Karpas-422 (cell line): ENCODE measurements around the gene PRKCQ. TPM values are rescaled to one million over a fixed set of nuclear protein-coding genes. Genes with fewer than 3 reads are reported as not detected.

ENCODE experiments used
- DNase-seq: peaks from one replicate; pipeline ENCODE4 v3.0.0-alpha.2; 2015
- H2AFZ ChIP-seq: fragments of 200-600 bp; sonication (generic); 2 replicates; pipeline ENCODE4 v1.6.1; 2014; ENCODE audit warnings: antibody characterized with exemption, low read length, mixed read lengths
- H3K27ac ChIP-seq: fragments of 200-600 bp; sonication (generic); 2 replicates; pipeline ENCODE4 v1.5.1; 2014; ENCODE audit warnings: mild to moderate bottlenecking, low read length, moderate library complexity
- H3K27me3 ChIP-seq: fragments of 200-600 bp; sonication (generic); 2 replicates; pipeline ENCODE4 v1.6.1; 2014; ENCODE audit warnings: low read length, mixed read lengths
- H3K36me3 ChIP-seq: fragments of 200-600 bp; sonication (generic); 2 replicates; pipeline ENCODE4 v1.6.1; 2014; ENCODE audit warnings: low read length, mixed read lengths; ENCODE audit not compliant: insufficient read depth
- H3K4me1 ChIP-seq: fragments of 200-600 bp; sonication (generic); 2 replicates; pipeline ENCODE4 v1.6.1; 2014; ENCODE audit warnings: mild to moderate bottlenecking, low read length, mixed read lengths
- H3K4me2 ChIP-seq: fragments of 200-600 bp; sonication (generic); 2 replicates; pipeline ENCODE4 v1.6.1; 2014; ENCODE audit warnings: low read length, low read depth, mild to moderate bottlenecking; ENCODE audit not compliant: poor library complexity, severe bottlenecking
- H3K4me3 ChIP-seq: fragments of 200-600 bp; sonication (generic); 2 replicates; pipeline ENCODE4 v1.5.1; 2014; ENCODE audit warnings: mild to moderate bottlenecking, antibody characterized with exemption, low read length, mixed read lengths
- H3K79me2 ChIP-seq: fragments of 200-600 bp; sonication (generic); 2 replicates; pipeline ENCODE4 v1.6.1; 2014; ENCODE audit warnings: mild to moderate bottlenecking, low read length, mixed read lengths
- H3K9ac ChIP-seq: fragments of 200-600 bp; sonication (generic); 2 replicates; pipeline ENCODE4 v1.6.0; 2014; ENCODE audit warnings: low read length
- H3K9me2 ChIP-seq: fragments of 200-600 bp; sonication (generic), shearing (Covaris generic); replicated peaks from 2 replicates; pipeline ENCODE4 v1.6.0; 2014; ENCODE audit warnings: mild to moderate bottlenecking, low read length, moderate library complexity; ENCODE audit not compliant: insufficient read depth
- H3K9me3 ChIP-seq: fragments of 300-700, 200-600 bp; sonication (generic); 2 replicates; pipeline ENCODE4 v1.6.1; 2014; ENCODE audit warnings: low read length, mixed read lengths
- H4K20me1 ChIP-seq: fragments of 200-600 bp; sonication (generic); 2 replicates; pipeline ENCODE4 v1.6.1; 2014; ENCODE audit warnings: mild to moderate bottlenecking, antibody characterized with exemption, low read length, low read depth; ENCODE audit not compliant: insufficient read depth
- total RNA-seq: library from RNA; depleted of rRNA; stranded (reverse); fragments of >200 nt; shearing (Covaris generic); gene quantifications from 2 replicates; pipeline ENCODE4 v1.2.3, GENCODE V29; 2014; ENCODE audit warnings: low replicate concordance

Gene PRKCQ
- total RNA-seq, 1 experiment from 2014 or later = not detected

GRCh38 chr10:6512182-6512581 lies 67.9 kb downstream of the PRKCQ start:
- Histone ChIP-seq H3K9ac (no peak overlapping the region), H3K9me3 (no peaks in the 10 kb centered on the region), H3K79me2 (no peaks in the 10 kb centered on the region), H4K20me1 (no peaks in the 10 kb centered on the region), H3K4me2 (no peak overlapping the region), H3K4me1 (no peaks in the 10 kb centered on the region), H2AFZ (no peak overlapping the region), H3K27ac (no peak overlapping the region), H3K9me2 (no peaks in the 10 kb centered on the region), H3K4me3 (no peak overlapping the region), H3K36me3 (no peaks in the 10 kb centered on the region), H3K27me3 (0 out of 2 replicates have a peak, but pooled peaks cover 4% of the 10 kb centered on the region)
- DNase-seq = no peak

- DNase-seq = no peak
- no peaks in the 10 kb centered on the region for H3K4me1 ChIP-seq
- H3K9me3 ChIP-seq = no peaks in the 10 kb centered on the region
- no peak overlapping the region for H3K4me3 ChIP-seq
- no peaks in the 10 kb centered on the region for H4K20me1 ChIP-seq
- no peaks in the 10 kb centered on the region for H3K9me2 ChIP-seq
- 0 out of 2 replicates have a peak, but pooled peaks cover 4% of the 10 kb centered on the region for H3K27me3 ChIP-seq
- H3K36me3 ChIP-seq = no peaks in the 10 kb centered on the region
- H3K9ac ChIP-seq = no peak overlapping the region
- no peaks in the 10 kb centered on the region for H3K79me2 ChIP-seq
- no peak overlapping the region for H3K4me2 ChIP-seq
- no peak overlapping the region for H3K27ac ChIP-seq
- H2AFZ ChIP-seq = no peak overlapping the region
Measured at GRCh38 chr10:6511347-6511746, 68.7 kb downstream of the PRKCQ start.

- H3K36me3 ChIP-seq = no peaks in the 10 kb centered on the region
Measured at GRCh38 chr10:6507311-6507710, 72.8 kb downstream of the PRKCQ start.

DNA sequence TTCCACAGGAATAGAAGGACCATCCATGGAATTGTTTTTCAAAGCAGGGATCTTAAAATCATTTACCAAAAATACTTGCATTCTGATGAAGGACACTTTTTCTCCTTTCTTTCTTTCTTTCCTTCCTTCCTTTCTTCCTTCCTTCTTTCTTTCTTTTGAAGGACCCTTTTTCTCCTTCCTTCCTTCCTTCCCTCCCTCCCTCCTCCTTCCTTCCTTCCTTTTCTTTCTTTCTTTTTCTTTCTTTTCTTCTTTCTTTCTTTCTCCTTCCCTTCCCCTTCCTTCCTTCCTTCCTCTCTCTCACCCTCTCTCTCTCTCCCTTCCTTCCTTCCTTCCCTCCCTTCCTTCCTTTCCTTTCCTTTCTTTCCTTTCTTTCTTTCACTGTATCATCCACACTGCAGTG lies 74.8 kb downstream of the PRKCQ start:
- Histone ChIP-seq H3K27me3 (0 out of 2 replicates have a peak, but pooled peaks cover 4% of the 10 kb centered on the region), H3K27ac (no peak overlapping the region), H3K79me2 (no peaks in the 10 kb centered on the region), H3K9ac (no peak overlapping the region), H3K9me2 (no peaks in the 10 kb centered on the region), H3K4me2 (no peak overlapping the region), H2AFZ (no peak overlapping the region), H3K9me3 (no peaks in the 10 kb centered on the region), H3K36me3 (no peaks in the 10 kb centered on the region), H3K4me1 (no peaks in the 10 kb centered on the region), H3K4me3 (no peak overlapping the region), H4K20me1 (no peaks in the 10 kb centered on the region)
- DNase-seq = no peak

More at GRCh38 chr10:6507311-6507710, 72.8 kb downstream of the PRKCQ start:
- H3K4me2 ChIP-seq = no peak overlapping the region
- DNase-seq = no peak
- no peaks in the 10 kb centered on the region for H3K79me2 ChIP-seq
- H3K9me2 ChIP-seq = no peaks in the 10 kb centered on the region
- no peak overlapping the region for H3K9ac ChIP-seq
- no peaks in the 10 kb centered on the region for H4K20me1 ChIP-seq
- no peak overlapping the region for H3K27ac ChIP-seq
- no peak overlapping the region for H2AFZ ChIP-seq
- H3K27me3 ChIP-seq = 0 out of 2 replicates have a peak, but pooled peaks cover 4% of the 10 kb centered on the region
- H3K4me1 ChIP-seq = no peaks in the 10 kb centered on the region
- no peaks in the 10 kb centered on the region for H3K9me3 ChIP-seq
- H3K4me3 ChIP-seq = no peak overlapping the region

GRCh38 chr10:6504296-6504695 lies 75.8 kb downstream of the PRKCQ start:
- Histone ChIP-seq H3K27ac (no peak overlapping the region), H3K4me3 (no peak overlapping the region), H3K4me2 (no peak overlapping the region), H3K9me3 (no peaks in the 10 kb centered on the region), H2AFZ (no peak overlapping the region), H3K9ac (no peak overlapping the region), H3K4me1 (no peaks in the 10 kb centered on the region), H3K9me2 (no peaks in the 10 kb centered on the region), H3K36me3 (no peaks in the 10 kb centered on the region), H3K79me2 (no peaks in the 10 kb centered on the region), H3K27me3 (0 out of 2 replicates have a peak, but pooled peaks cover 4% of the 10 kb centered on the region), H4K20me1 (no peaks in the 10 kb centered on the region)
- DNase-seq = no peak

- 0 out of 2 replicates have a peak, but pooled peaks cover 2% of the 10 kb centered on the region for H3K27me3 ChIP-seq
- no peak overlapping the region for H3K9ac ChIP-seq
- H2AFZ ChIP-seq = no peak overlapping the region
- H3K36me3 ChIP-seq = no peaks in the 10 kb centered on the region
- H4K20me1 ChIP-seq = no peaks in the 10 kb centered on the region
- no peak overlapping the region for H3K27ac ChIP-seq
- H3K9me2 ChIP-seq = no peaks in the 10 kb centered on the region
- H3K4me1 ChIP-seq = no peaks in the 10 kb centered on the region
- H3K4me3 ChIP-seq = no peak overlapping the region
- DNase-seq = no peak
- no peak overlapping the region for H3K4me2 ChIP-seq
- H3K9me3 ChIP-seq = no peaks in the 10 kb centered on the region
- H3K79me2 ChIP-seq = no peaks in the 10 kb centered on the region
Measured at GRCh38 chr10:6503171-6503570, 76.9 kb downstream of the PRKCQ start.

GRCh38 chr10:6501931-6502330 lies 78.1 kb downstream of the PRKCQ start:
- Histone ChIP-seq H3K79me2 (no peaks in the 10 kb centered on the region), H3K9me3 (no peaks in the 10 kb centered on the region), H3K4me2 (no peak overlapping the region), H3K27me3 (no peaks in the 10 kb centered on the region), H3K27ac (no peak overlapping the region), H2AFZ (no peak overlapping the region), H3K36me3 (no peaks in the 10 kb centered on the region), H3K4me1 (no peaks in the 10 kb centered on the region), H3K9ac (no peak overlapping the region), H3K4me3 (no peak overlapping the region), H3K9me2 (no peaks in the 10 kb centered on the region), H4K20me1 (no peaks in the 10 kb centered on the region)
- DNase-seq = no peak

- no peak overlapping the region for H3K27ac ChIP-seq
Measured at GRCh38 chr10:6499974-6500373, 80.1 kb downstream of the PRKCQ start.

GRCh38 chr10:6498771-6499170 lies 81.3 kb downstream of the PRKCQ start:
- H3K36me3 ChIP-seq = no peaks in the 10 kb centered on the region

More at GRCh38 chr10:6499974-6500373, 80.1 kb downstream of the PRKCQ start:
- no peak overlapping the region for H3K9ac ChIP-seq
- H3K9me2 ChIP-seq = no peaks in the 10 kb centered on the region
- H2AFZ ChIP-seq = no peak overlapping the region
- no peaks in the 10 kb centered on the region for H3K79me2 ChIP-seq
- no peaks in the 10 kb centered on the region for H3K9me3 ChIP-seq
- no peaks in the 10 kb centered on the region for H3K36me3 ChIP-seq
- no peaks in the 10 kb centered on the region for H3K4me1 ChIP-seq
- no peak for DNase-seq
- H4K20me1 ChIP-seq = no peaks in the 10 kb centered on the region
- H3K4me2 ChIP-seq = no peak overlapping the region
- no peaks in the 10 kb centered on the region for H3K27me3 ChIP-seq
- H3K4me3 ChIP-seq = no peak overlapping the region

More at GRCh38 chr10:6498771-6499170, 81.3 kb downstream of the PRKCQ start:
- Histone ChIP-seq H4K20me1 (no peaks in the 10 kb centered on the region), H3K4me1 (no peaks in the 10 kb centered on the region), H3K27me3 (no peaks in the 10 kb centered on the region), H3K4me2 (no peak overlapping the region), H2AFZ (no peak overlapping the region), H3K9me2 (no peaks in the 10 kb centered on the region), H3K9ac (no peak overlapping the region), H3K27ac (no peak overlapping the region), H3K9me3 (no peaks in the 10 kb centered on the region), H3K4me3 (no peak overlapping the region), H3K79me2 (no peaks in the 10 kb centered on the region)
- DNase-seq = no peak
